ENCODE results near the gene CA5A.

GRCh38 chr16:87849419-87850008 lies 86.8 kb downstream of the CA5A start:
- TF ChIP-seq EP300 (IDR thresholded peaks at IDR 0.05) (no peak), CEBPB (IDR thresholded peaks at IDR 0.05) (no peak), CTCF (IDR thresholded peaks at IDR 0.05) (no peak), BCL3 (IDR thresholded peaks at IDR 0.05) (no peak), USF2 (IDR thresholded peaks at IDR 0.05) (no peak)

Data from A549 (cell line).